ENCODE data around the gene NT5C. TPM values are rescaled to one million over a fixed set of nuclear protein-coding genes. Genes with fewer than 3 reads are reported as not detected.
A peak's percentile ranks its signal among the peaks of the same experiment; 100 is the strongest.

The NT5C gene
- total RNA-seq, 1 donor from 2014 or later = 18.1 TPM

- no peak for DNase-seq
Measured at GRCh38 chr17:75115555-75115954, 16.0 kb downstream of the NT5C start.

GRCh38 chr17:75114552-75115314 lies 16.8 kb downstream of the NT5C start:
- DNase-seq = no peak

- peak; percentile 82 for DNase-seq
Measured at GRCh38 chr17:75113798-75114551, 17.6 kb downstream of the NT5C start.

- DNase-seq = no peak
Measured at GRCh38 chr17:75111777-75112335, 19.7 kb downstream of the NT5C start.

- DNase-seq = no peak
Measured at GRCh38 chr17:75110234-75110937, 21.2 kb downstream of the NT5C start.

- peak; percentile 88 for DNase-seq
Measured at GRCh38 chr17:75109407-75110233, 21.9 kb downstream of the NT5C start, which contains the start of gene ARMC7. ARMC7 (plus strand) TSS chr17:75109969; CDS start chr17:75110289, 320 bp downstream.

GRCh38 chr17:75109046-75109406 lies 22.5 kb downstream of the NT5C start:
- DNase-seq = no peak

GRCh38 chr17:75108193-75108592 lies 23.3 kb downstream of the NT5C start:
- no peak for DNase-seq

- DNase-seq = no peak
Measured at GRCh38 chr17:75105126-75106080, 26.1 kb downstream of the NT5C start.

GRCh38 chr17:75103601-75104554 lies 27.7 kb downstream of the NT5C start:
- DNase-seq = no peak

GRCh38 chr17:75102385-75102821 lies 29.1 kb downstream of the NT5C start:
- DNase-seq = no peak

- no peak for DNase-seq
Measured at GRCh38 chr17:75099881-75100595, 31.5 kb downstream of the NT5C start.

- no peak for DNase-seq
Measured at GRCh38 chr17:75098861-75099260, 32.7 kb downstream of the NT5C start.

- no peak for DNase-seq
Measured at GRCh38 chr17:75097865-75098264, 33.7 kb downstream of the NT5C start.

GRCh38 chr17:75096082-75096625 lies 35.4 kb downstream of the NT5C start:
- DNase-seq = peak; percentile 23

GRCh38 chr17:75094871-75095399 lies 36.6 kb downstream of the NT5C start:
- DNase-seq = no peak

- no peak for DNase-seq
Measured at GRCh38 chr17:75093548-75094158, 37.9 kb downstream of the NT5C start.
